Esophagus squamous epithelium (tissue), 5 donors: ENCODE measurements around the gene DIS3L2. TPM values are rescaled to one million over a fixed set of nuclear protein-coding genes. Genes with fewer than 3 reads are reported as not detected.

Experiments
- DNase-seq: peaks from one replicate; lab custom pipeline; 2025; lab: John Stamatoyannopoulos, UW
- H3K27ac ChIP-seq, 4 donors: fragments of 200-600 bp; sonication (generic); one replicate each; pipeline ENCODE4 v1.5.1; 2016 to 2019; ENCODE audit warnings: mild to moderate bottlenecking in 1 of 4
- H3K27me3 ChIP-seq, 4 donors: fragments of 200-600 bp; sonication (generic); 1 replicate in 3 of 4; 2 replicates in 1 of 4; pipeline versions ENCODE4 v1.5.1 to v1.6.0; 2017 to 2021; ENCODE audit warnings: antibody characterized with exemption in 1 of 4
- H3K36me3 ChIP-seq, 3 donors: fragments of 200-600 bp; sonication (generic); one replicate each; pipeline ENCODE4 v1.5.1; 2016 to 2019
- H3K4me1 ChIP-seq, 3 donors: fragments of 200-600 bp; sonication (generic); one replicate each; pipeline ENCODE4 v1.5.1; 2017 to 2019
- H3K4me3 ChIP-seq, 4 donors: fragments of 200-600 bp; sonication (generic); 1 replicate in 3 of 4; 2 replicates in 1 of 4; pipeline ENCODE4 v1.5.1; 2016 to 2019; ENCODE audit warnings: mild to moderate bottlenecking in 2 of 4, moderate library complexity in 1 of 4
- H3K9me3 ChIP-seq, 3 donors: fragments of 200-600 bp; sonication (generic); one replicate each; pipeline ENCODE4 v1.5.1; 2016 to 2019
- POLR2A ChIP-seq, 4 donors: fragments of 450-650 bp; IDR thresholded peaks; one replicate each; pipeline ENCODE4 v1.6.1; 2017; ENCODE audit warnings: antibody characterized with exemption in 4 of 4, mild to moderate bottlenecking in 4 of 4, moderate library complexity in 3 of 4
- WGBS, 2 donors: methylation state at CpG; one replicate each; pipeline ENCODE4 v1.1.5; 2018; 5-methylcytosine and 5-hydroxymethylcytosine counted together
- intact Hi-C: fragments of 100-400 bp; cut with DNase I; formaldehyde crosslinking; loops from one replicate; pipeline ENCODE4 v1.15.0; 2022
- total RNA-seq, 4 donors: library from RNA; depleted of rRNA; stranded (reverse); fragments of >200 nt; gene quantifications; one replicate each; pipeline ENCODE4 v1.1.0, GENCODE V29; 2016
- TF ChIP-seq, protein P1 (sequence below), 6 experiments: fragments of 450-650 bp in 4 of 6; fragments of 200-600 bp in 2 of 6; sonication (generic) in 2 of 6; IDR thresholded peaks; one replicate each; pipeline ENCODE4 v1.5.1; 2016 to 2019; ENCODE audit warnings: antibody characterized with exemption in 6 of 6, mild to moderate bottlenecking in 4 of 6, moderate library complexity in 4 of 6
- donor health status: DM: yes; HTN: yes; CAD: no.

DIS3L2 gene
- total RNA-seq, 4 donors from 2014 or later = 14.5 to 42.8 (median 32.4) TPM

DNA sequence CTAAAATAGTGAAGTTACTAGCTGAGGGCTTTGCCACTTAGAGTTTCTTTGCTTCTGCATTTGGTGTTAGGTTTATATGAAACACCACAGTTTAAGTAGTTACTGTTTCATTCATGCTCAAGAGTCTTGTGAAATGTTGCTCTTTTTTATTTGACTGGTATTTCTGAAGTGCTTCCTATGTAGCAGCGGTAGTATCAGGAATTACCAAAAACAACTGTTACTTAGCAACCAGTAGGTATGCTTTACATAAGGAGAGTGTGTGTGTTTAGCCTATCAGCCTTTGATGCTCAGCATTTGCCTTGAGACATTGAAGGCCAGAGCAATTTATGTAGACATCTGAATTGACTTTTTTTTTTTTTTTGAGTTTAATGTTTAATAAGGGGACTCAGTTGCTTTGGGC lies 3.6 kb downstream of the DIS3L2 start:
- Histone ChIP-seq H3K36me3 (no peaks in the 10 kb centered on the region), H3K27me3 (no peaks in the 10 kb centered on the region), H3K9me3 (no peaks in the 10 kb centered on the region), H3K27ac (no peak overlapping the region), H3K4me3 (no peak overlapping the region), H3K4me1 (peaks cover 8 to 34% (median 16%) of the 10 kb centered on the region in 3 donors)
- no peak for DNase-seq
- TF ChIP-seq, protein P1, sequence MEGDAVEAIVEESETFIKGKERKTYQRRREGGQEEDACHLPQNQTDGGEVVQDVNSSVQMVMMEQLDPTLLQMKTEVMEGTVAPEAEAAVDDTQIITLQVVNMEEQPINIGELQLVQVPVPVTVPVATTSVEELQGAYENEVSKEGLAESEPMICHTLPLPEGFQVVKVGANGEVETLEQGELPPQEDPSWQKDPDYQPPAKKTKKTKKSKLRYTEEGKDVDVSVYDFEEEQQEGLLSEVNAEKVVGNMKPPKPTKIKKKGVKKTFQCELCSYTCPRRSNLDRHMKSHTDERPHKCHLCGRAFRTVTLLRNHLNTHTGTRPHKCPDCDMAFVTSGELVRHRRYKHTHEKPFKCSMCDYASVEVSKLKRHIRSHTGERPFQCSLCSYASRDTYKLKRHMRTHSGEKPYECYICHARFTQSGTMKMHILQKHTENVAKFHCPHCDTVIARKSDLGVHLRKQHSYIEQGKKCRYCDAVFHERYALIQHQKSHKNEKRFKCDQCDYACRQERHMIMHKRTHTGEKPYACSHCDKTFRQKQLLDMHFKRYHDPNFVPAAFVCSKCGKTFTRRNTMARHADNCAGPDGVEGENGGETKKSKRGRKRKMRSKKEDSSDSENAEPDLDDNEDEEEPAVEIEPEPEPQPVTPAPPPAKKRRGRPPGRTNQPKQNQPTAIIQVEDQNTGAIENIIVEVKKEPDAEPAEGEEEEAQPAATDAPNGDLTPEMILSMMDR (IDR thresholded peaks at IDR 0.05) = no peak
- no peak for TF ChIP-seq POLR2A (IDR thresholded peaks at IDR 0.05)
- intact Hi-C loops = no loop called here
- WGBS, 2 donors = 30 to 46% methylated on average over 1 of the region's 1 CpG

- no peak overlapping the region for H3K4me3 ChIP-seq
- TF ChIP-seq, protein P1 (IDR thresholded peaks at IDR 0.05) = no peak
- no peak for TF ChIP-seq POLR2A (IDR thresholded peaks at IDR 0.05)
- WGBS, 2 donors = 62 to 69% methylated on average over 4 of the region's 4 CpGs
- H3K9me3 ChIP-seq = no peaks in the 10 kb centered on the region
- no peaks in the 10 kb centered on the region for H3K36me3 ChIP-seq
- no peaks in the 10 kb centered on the region for H3K27me3 ChIP-seq
- H3K4me1 ChIP-seq = peaks cover 4 to 26% (median 11%) of the 10 kb centered on the region in 3 donors
- H3K27ac ChIP-seq = no peak overlapping the region
- intact Hi-C loops = no loop called here
- DNase-seq = no peak
These were observed 5.4 kb downstream of the DIS3L2 start for GRCh38 chr2:231966886-231967285.

- intact Hi-C loops = no loop called here
- no peak for DNase-seq
- TF ChIP-seq POLR2A (IDR thresholded peaks at IDR 0.05) = no peak
- TF ChIP-seq, protein P1 (IDR thresholded peaks at IDR 0.05) = no peak
These were observed 7.3 kb downstream of the DIS3L2 start for GRCh38 chr2:231968820-231969219.

GRCh38 chr2:231970461-231970860 lies 8.9 kb downstream of the DIS3L2 start:
- Histone ChIP-seq H3K4me3 (no peak overlapping the region), H3K4me1 (no peaks in the 10 kb centered on the region), H3K27ac (no peak overlapping the region), H3K36me3 (no peaks in the 10 kb centered on the region), H3K9me3 (no peaks in the 10 kb centered on the region), H3K27me3 (no peaks in the 10 kb centered on the region)
- no peak for DNase-seq
- WGBS, 2 donors = 61 to 79% methylated on average over 3 of the region's 3 CpGs
- TF ChIP-seq, protein P1 (IDR thresholded peaks at IDR 0.05) = no peak
- no peak for TF ChIP-seq POLR2A (IDR thresholded peaks at IDR 0.05)
- intact Hi-C loops = no loop called here

More at GRCh38 chr2:231968820-231969219, 7.3 kb downstream of the DIS3L2 start:
- WGBS, 2 donors = 88 to 89% methylated on average over 6 of the region's 6 CpGs
- Histone ChIP-seq H3K27me3 (no peaks in the 10 kb centered on the region), H3K4me1 (peaks cover 0 to 7% (median 2%) of the 10 kb centered on the region in 3 donors), H3K9me3 (no peaks in the 10 kb centered on the region), H3K36me3 (no peaks in the 10 kb centered on the region), H3K4me3 (no peak overlapping the region), H3K27ac (no peak overlapping the region)

GRCh38 chr2:231975001-231975400 lies 13.5 kb downstream of the DIS3L2 start:
- no peaks in the 10 kb centered on the region for H3K9me3 ChIP-seq
- WGBS, 2 donors = 68 to 85% methylated on average over 2 of the region's 2 CpGs
- intact Hi-C loops = no loop called here
- H3K27me3 ChIP-seq = no peaks in the 10 kb centered on the region
- H3K36me3 ChIP-seq = no peaks in the 10 kb centered on the region
- no peak for DNase-seq
- no peak for TF ChIP-seq POLR2A (IDR thresholded peaks at IDR 0.05)
- TF ChIP-seq, protein P1 (IDR thresholded peaks at IDR 0.05) = no peak
- H3K27ac ChIP-seq = no peak overlapping the region
- H3K4me1 ChIP-seq = peaks cover 0 to 8% (median 0%) of the 10 kb centered on the region in 3 donors
- no peak overlapping the region for H3K4me3 ChIP-seq
